Hypothalamus (tissue), 51 donors: ENCODE measurements around the gene ANKK1.

Source experiments
- DNase-seq, 51 donors: peaks; one replicate each; lab custom pipeline; 2025; lab: John Stamatoyannopoulos, UW

The ANKK1 gene

GRCh38 chr11:113387605-113388211, at the start of gene ANKK1:
TSS of gene ANKK1 (plus strand) at chr11:113387779. CDS start at chr11:113387885, 106 bp downstream.
- no peak for DNase-seq

GRCh38 chr11:113338730-113339129, 48.8 kb upstream of the ANKK1 start:
- DNase-seq, result no peak

GRCh38 chr11:113339929-113340589, 47.5 kb upstream of the ANKK1 start:
- DNase-seq, result no peak

- peak in 1 of 51 donors; percentile 2 for DNase-seq
Observed at GRCh38 chr11:113341388-113342165, 46.0 kb upstream of the ANKK1 start.

GRCh38 chr11:113345978-113346377, 41.6 kb upstream of the ANKK1 start:
- no peak for DNase-seq

GRCh38 chr11:113349528-113349927, 38.1 kb upstream of the ANKK1 start:
- DNase-seq, result no peak

- no peak for DNase-seq
Observed at GRCh38 chr11:113350336-113351067, 37.1 kb upstream of the ANKK1 start.

GRCh38 chr11:113351068-113351450, 36.5 kb upstream of the ANKK1 start:
- no peak for DNase-seq

GRCh38 chr11:113351480-113351879, 36.1 kb upstream of the ANKK1 start:
- DNase-seq, result no peak

GRCh38 chr11:113356203-113356602, 31.4 kb upstream of the ANKK1 start:
- DNase-seq, result no peak

GRCh38 chr11:113363406-113363805, 24.2 kb upstream of the ANKK1 start:
- no peak for DNase-seq

GRCh38 chr11:113363996-113364641, 23.5 kb upstream of the ANKK1 start:
- DNase-seq, result no peak

- DNase-seq, result no peak
Observed at GRCh38 chr11:113365895-113366294, 21.7 kb upstream of the ANKK1 start.

GRCh38 chr11:113369411-113369810, 18.2 kb upstream of the ANKK1 start:
- DNase-seq, result no peak

GRCh38 chr11:113370634-113371033, 16.9 kb upstream of the ANKK1 start:
- DNase-seq, result peak in 9 of 51 donors; percentile 5 to 14 (median 9)

- DNase-seq, result no peak
Observed at GRCh38 chr11:113372309-113372708, 15.3 kb upstream of the ANKK1 start.

- DNase-seq, result no peak
Observed at GRCh38 chr11:113373306-113373705, 14.3 kb upstream of the ANKK1 start.

GRCh38 chr11:113373981-113374560, 13.5 kb upstream of the ANKK1 start:
- DNase-seq, result no peak

- DNase-seq, result no peak
Observed at GRCh38 chr11:113375402-113375801, 12.2 kb upstream of the ANKK1 start.

- peak in 1 of 51 donors; percentile 10 for DNase-seq
Observed at GRCh38 chr11:113376156-113376555, 11.4 kb upstream of the ANKK1 start.
